HL-60 (cell line): ENCODE results near the gene FSTL5.

ENCODE experiments used
- DNase-seq, 2 experiments: peaks; one replicate each; pipeline ENCODE4 v3.0.0-alpha.2; 2010 to 2020; ENCODE audit warnings: low read depth in 1 of 2, low spot score in 1 of 2
- H3K27ac ChIP-seq: fragments of 250-450 bp; sonication (Bioruptor Pico); replicated peaks from 2 replicates; pipeline ENCODE4 v1.5.1; 2020; ENCODE audit warnings: mild to moderate bottlenecking, moderate library complexity
- H3K27me3 ChIP-seq: fragments of 250-450 bp; sonication (Bioruptor Pico); 2 replicates; pipeline ENCODE4 v1.5.1; 2021; ENCODE audit warnings: mild to moderate bottlenecking, moderate library complexity; ENCODE audit not compliant: insufficient read depth, poor library complexity, severe bottlenecking
- H3K4me3 ChIP-seq: replicated peaks from 2 replicates; pipeline ENCODE4 v1.5.1; 2011; ENCODE audit warnings: mild to moderate bottlenecking, control low read depth, low read length; ENCODE audit not compliant: insufficient read depth
- GABPA ChIP-seq: IDR thresholded peaks from 2 replicates; pipeline ENCODE4 v1.6.1; 2012; ENCODE audit warnings: low read depth
- POLR2AphosphoS5 ChIP-seq: IDR thresholded peaks from 2 replicates; pipeline ENCODE4 v1.6.1; 2012; ENCODE audit warnings: low read depth
- SPI1 ChIP-seq: IDR thresholded peaks from 2 replicates; pipeline ENCODE4 v1.6.1; 2012; ENCODE audit warnings: low read depth, mild to moderate bottlenecking, borderline replicate concordance
- TF ChIP-seq, protein P1 (sequence below): IDR thresholded peaks from one replicate; pipeline ENCODE4 v1.5.1; 2011; ENCODE audit warnings: low read length, control low read depth, inconsistent platforms; ENCODE audit not compliant: insufficient read depth
- TF ChIP-seq, protein P2 (sequence below): IDR thresholded peaks from 2 replicates; pipeline ENCODE4 v1.6.1; 2012; ENCODE audit warnings: low read depth; ENCODE audit not compliant: insufficient replicate concordance

FSTL5 gene

DNA sequence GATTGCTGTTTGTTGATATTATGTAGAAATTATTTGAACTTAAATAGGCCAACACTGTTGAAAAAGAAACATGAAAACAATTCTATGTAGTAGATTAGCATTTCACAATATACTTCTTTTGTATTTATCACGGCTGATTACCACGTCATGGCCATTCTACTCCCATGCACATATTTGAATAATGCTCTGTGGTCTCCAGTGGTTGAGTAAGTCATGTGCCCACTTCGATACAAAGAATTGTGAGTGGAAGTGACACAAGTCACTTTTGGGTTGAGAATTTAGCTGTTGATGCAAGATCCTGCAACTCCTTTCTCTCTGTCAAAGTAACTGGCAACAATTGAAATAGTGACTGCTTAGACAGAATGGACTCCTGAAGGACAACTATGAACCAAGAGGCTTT, 6.7 kb upstream of the FSTL5 start:
- TF ChIP-seq, protein P1, sequence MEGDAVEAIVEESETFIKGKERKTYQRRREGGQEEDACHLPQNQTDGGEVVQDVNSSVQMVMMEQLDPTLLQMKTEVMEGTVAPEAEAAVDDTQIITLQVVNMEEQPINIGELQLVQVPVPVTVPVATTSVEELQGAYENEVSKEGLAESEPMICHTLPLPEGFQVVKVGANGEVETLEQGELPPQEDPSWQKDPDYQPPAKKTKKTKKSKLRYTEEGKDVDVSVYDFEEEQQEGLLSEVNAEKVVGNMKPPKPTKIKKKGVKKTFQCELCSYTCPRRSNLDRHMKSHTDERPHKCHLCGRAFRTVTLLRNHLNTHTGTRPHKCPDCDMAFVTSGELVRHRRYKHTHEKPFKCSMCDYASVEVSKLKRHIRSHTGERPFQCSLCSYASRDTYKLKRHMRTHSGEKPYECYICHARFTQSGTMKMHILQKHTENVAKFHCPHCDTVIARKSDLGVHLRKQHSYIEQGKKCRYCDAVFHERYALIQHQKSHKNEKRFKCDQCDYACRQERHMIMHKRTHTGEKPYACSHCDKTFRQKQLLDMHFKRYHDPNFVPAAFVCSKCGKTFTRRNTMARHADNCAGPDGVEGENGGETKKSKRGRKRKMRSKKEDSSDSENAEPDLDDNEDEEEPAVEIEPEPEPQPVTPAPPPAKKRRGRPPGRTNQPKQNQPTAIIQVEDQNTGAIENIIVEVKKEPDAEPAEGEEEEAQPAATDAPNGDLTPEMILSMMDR = no peak
- no peak for TF ChIP-seq POLR2AphosphoS5
- TF ChIP-seq GABPA = no peak
- TF ChIP-seq, protein P2, sequence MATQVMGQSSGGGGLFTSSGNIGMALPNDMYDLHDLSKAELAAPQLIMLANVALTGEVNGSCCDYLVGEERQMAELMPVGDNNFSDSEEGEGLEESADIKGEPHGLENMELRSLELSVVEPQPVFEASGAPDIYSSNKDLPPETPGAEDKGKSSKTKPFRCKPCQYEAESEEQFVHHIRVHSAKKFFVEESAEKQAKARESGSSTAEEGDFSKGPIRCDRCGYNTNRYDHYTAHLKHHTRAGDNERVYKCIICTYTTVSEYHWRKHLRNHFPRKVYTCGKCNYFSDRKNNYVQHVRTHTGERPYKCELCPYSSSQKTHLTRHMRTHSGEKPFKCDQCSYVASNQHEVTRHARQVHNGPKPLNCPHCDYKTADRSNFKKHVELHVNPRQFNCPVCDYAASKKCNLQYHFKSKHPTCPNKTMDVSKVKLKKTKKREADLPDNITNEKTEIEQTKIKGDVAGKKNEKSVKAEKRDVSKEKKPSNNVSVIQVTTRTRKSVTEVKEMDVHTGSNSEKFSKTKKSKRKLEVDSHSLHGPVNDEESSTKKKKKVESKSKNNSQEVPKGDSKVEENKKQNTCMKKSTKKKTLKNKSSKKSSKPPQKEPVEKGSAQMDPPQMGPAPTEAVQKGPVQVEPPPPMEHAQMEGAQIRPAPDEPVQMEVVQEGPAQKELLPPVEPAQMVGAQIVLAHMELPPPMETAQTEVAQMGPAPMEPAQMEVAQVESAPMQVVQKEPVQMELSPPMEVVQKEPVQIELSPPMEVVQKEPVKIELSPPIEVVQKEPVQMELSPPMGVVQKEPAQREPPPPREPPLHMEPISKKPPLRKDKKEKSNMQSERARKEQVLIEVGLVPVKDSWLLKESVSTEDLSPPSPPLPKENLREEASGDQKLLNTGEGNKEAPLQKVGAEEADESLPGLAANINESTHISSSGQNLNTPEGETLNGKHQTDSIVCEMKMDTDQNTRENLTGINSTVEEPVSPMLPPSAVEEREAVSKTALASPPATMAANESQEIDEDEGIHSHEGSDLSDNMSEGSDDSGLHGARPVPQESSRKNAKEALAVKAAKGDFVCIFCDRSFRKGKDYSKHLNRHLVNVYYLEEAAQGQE = no peak
- no peak for TF ChIP-seq SPI1
- DNase-seq = no peak
- Histone ChIP-seq H3K4me3 (no peak overlapping the region), H3K27ac (no peak overlapping the region), H3K27me3 (no peaks in the 10 kb centered on the region)

DNA sequence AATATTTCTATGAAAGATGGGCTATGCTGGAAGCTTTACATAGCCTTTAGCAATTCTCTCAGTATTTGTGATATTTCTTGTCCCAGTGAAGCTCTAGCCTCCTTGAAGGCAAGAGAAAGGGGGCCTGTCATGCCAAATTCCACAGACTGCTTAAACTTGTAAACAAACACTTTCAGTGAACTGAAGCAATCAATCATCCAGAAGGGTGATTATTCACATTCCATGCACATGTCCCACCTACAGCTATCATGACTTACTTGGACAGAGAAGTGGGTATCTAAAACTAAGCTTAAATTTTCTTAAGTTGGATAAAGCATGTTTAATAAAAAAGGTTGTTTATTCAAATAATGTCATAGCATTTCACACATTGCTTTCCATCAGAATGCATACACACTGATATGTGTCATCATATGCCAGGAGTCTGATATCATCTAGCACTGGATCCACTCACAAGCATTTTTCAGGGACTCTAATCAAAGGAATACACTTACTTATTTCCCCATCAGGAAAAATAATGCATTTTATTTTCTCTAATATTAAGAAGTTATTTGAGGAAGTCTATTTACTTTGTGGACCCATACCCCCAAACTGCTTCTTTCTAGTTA, 1.2 kb upstream of the FSTL5 start:
- Histone ChIP-seq H3K4me3 (no peak overlapping the region), H3K27ac (no peak overlapping the region), H3K27me3 (peaks cover 4% of the 10 kb centered on the region)
- TF ChIP-seq SPI1 = no peak
- TF ChIP-seq, protein P2 = no peak
- TF ChIP-seq, protein P1 = no peak
- TF ChIP-seq POLR2AphosphoS5 = no peak
- TF ChIP-seq GABPA = no peak
- no peak for DNase-seq

DNA sequence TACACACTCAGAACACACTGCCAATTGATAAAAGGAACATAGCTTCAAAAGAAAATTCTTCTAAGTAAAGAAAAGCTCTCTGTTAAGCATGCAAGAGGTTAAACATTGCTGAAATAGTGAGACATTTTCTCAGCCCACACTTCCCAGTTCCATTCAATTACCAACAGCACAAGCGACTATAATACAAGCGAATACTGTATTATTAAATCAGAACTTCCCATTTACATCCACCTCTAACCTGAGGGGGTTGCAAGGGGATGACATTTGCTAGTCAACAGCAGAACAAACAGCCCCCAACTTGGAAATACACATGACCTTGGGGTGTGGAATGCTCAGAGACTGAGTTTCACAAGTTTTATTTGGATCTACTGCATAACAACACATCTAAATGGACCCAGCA, 1.1 kb downstream of the FSTL5 start:
- no peak for TF ChIP-seq GABPA
- TF ChIP-seq, protein P2 = no peak
- TF ChIP-seq POLR2AphosphoS5 = no peak
- TF ChIP-seq, protein P1 = no peak
- no peak for TF ChIP-seq SPI1
- no peak overlapping the region for H3K4me3 ChIP-seq
- peaks cover 4% of the 10 kb centered on the region for H3K27me3 ChIP-seq
- no peak for DNase-seq
- no peak overlapping the region for H3K27ac ChIP-seq
